Ecto neural progenitor cell (in vitro differentiated cells): ENCODE measurements around the gene SHC3.
A peak's percentile ranks its signal among the peaks of the same experiment; 100 is the strongest.
"Not testable (repeated sequence)": the region's sequence is repeated elsewhere in the genome, so short reads cannot be mapped to it uniquely, and the experiment has no call there.

ENCODE experiments used
- DNase-seq: peaks from one replicate; pipeline ENCODE4 v3.0.0-alpha.2; 2018; ENCODE audit warnings: low spot score

Gene SHC3, protein sequence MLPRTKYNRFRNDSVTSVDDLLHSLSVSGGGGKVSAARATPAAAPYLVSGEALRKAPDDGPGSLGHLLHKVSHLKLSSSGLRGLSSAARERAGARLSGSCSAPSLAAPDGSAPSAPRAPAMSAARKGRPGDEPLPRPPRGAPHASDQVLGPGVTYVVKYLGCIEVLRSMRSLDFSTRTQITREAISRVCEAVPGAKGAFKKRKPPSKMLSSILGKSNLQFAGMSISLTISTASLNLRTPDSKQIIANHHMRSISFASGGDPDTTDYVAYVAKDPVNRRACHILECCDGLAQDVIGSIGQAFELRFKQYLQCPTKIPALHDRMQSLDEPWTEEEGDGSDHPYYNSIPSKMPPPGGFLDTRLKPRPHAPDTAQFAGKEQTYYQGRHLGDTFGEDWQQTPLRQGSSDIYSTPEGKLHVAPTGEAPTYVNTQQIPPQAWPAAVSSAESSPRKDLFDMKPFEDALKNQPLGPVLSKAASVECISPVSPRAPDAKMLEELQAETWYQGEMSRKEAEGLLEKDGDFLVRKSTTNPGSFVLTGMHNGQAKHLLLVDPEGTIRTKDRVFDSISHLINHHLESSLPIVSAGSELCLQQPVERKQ

DNA sequence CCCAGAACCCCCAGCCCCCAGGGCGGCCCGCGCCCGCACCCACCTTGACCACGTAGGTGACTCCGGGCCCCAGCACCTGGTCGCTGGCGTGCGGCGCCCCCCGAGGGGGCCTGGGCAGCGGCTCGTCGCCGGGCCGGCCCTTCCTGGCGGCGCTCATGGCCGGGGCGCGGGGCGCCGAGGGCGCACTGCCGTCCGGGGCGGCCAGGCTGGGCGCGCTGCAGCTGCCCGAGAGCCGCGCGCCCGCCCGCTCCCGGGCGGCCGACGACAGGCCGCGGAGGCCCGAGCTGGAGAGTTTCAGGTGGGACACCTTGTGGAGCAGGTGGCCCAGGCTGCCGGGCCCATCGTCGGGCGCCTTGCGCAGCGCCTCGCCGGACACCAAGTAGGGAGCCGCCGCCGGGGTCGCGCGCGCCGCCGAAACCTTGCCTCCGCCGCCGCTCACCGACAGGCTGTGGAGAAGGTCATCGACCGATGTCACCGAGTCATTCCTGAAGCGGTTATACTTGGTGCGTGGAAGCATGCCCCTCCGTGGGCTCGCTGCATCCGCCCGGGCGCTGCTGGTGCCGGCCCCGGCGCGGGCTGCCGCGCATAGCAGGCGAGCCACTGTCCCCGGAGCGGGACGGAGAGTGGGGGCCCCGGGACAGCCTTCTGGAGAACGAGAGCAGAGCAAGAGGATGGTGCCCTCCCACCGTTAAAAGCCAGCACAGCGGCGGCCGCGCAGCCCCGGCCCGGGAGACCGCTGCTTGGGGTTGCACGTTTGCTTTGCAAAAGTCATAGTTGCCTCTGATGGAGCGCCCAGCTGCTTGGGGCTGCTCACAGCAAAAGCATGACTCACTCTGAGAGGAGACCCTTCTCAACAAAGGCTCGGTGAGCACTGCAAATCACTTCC, at the start of gene SHC3:
TSS of gene SHC3 (minus strand) at position 875 of the 886 bp plus-strand sequence. CDS start at position 517, 358 bp downstream.
- DNase-seq: peak; percentile 66

DNA sequence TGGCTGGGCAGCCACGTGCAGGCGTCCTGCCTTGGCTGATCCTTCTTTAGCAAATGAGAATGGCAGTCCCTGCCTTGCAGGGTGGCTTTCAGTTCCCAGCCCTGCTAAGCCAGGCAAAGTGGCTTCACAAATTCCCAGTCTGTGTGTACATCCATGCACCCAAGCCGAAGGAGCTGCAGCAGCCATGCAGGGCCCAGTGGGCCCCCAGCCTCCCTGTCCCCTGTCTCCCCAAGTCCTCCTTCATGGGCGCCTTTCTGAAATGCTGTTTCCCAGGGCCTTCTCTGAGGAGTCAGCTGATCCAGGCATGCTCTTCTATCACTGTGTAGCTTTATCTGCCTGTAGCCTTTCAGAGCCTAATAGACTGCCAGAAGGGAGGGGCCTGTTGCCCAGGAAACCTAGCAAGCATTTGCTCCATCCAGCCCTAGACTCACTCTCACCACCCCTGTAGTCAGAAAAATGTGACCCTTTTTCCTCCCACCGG, 47.4 kb upstream of the SHC3 start:
- DNase-seq: peak; percentile 89

- DNase-seq: no peak
Observed at GRCh38 chr9:89225587-89225986, 47.0 kb upstream of the SHC3 start.

DNA sequence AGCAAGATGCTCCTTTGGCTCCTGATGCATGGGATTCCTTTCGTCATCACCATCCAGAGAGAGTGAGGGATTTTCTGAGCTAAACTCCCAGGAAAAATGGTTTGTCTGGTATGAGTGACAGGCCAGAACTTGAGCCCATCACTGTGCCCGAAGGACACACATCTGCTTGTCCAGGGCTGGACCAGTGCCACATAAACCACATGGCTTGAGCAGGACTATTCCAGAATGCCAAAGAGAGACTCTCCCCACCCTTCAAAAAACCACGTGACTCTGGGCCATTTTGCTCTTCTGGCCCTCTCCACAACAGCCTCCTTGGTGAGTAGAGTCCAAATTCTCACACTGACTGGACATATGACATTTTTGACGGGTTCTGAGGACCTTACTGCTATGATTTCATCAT, 46.4 kb upstream of the SHC3 start:
- DNase-seq: no peak

- DNase-seq: no peak
Observed at GRCh38 chr9:89224633-89225032, 46.0 kb upstream of the SHC3 start.

- DNase-seq: no peak
Observed at GRCh38 chr9:89223396-89223977, 44.9 kb upstream of the SHC3 start.

DNA sequence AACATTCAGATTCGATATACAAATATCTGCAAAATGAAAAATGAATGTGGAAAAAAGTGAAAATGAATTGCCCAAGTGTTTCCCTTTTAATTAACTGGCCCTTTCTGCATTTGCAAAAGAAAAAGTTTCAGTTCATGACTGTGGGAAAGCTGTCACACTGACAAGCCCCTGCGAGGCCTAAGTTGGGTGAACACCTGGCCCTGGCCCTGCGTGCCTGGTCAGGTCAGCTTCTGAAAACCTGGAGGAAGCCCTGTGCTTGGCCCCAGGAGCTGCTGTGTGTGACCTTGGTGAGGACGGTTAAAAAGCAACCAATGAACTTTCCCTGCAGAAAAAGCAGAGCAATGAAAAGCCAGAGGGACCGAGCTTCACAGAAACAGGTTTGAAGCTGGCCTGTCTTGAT, 41.0 kb upstream of the SHC3 start:
- DNase-seq: no peak

DNA sequence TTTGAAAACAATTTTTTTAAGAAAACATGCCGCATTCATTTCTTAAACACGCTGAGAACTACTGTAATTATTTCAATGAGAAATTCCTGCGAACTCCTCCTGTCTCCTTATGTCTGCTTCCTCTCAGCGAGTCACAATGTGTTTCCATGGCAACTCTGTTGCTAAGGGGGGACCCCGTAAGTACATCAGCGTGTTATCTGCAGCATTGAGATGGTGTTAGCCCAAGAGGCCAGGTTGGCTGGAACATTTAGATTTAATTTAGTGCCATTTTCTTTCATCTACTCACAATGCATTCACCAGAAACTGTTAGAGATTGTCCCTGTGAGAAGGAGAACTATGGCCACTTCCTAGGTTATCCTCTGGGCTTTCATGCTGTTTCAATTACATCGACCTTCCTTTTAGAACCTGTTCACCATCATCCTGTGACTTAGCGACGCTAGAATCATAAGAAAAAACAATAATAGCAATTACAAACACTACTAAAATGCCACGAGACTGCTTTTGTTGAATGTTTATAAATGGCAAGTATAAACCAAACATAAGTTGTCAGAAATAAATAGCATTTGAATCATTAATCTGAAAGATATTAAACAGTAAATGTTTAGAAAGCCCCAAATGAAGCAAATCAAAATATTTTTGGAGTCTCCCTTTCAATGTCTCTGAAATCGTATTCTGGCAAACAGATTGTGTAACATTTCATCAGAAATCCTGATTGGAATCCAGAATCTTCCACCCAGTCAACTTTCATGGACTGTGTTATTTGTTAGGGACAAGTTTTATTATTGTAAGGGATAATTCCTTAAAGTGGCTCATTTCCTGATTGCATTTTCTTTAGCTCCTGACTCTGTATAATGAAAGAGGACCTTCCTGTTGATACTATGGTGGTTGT, 39.7 kb upstream of the SHC3 start:
- no peak for DNase-seq

DNA sequence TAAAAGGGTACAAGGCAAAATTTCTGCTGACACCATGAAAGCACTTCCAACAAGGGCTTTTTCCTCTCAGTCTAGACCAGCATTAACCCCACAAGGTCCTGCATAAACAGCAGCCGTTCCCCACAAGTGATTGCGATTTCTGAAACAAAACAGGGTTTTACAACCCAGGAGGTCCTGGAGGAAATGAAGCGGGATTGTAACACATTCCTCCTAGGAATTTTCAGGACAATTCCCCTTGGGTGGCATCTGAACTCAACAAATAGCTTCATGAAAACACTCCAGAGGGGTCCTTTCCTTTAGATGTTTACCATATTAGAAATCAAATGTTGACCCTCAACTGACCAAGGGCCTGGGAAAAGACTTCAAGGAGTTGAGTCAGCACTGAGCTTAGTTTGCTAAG, 36.7 kb upstream of the SHC3 start:
- DNase-seq: no peak

DNA sequence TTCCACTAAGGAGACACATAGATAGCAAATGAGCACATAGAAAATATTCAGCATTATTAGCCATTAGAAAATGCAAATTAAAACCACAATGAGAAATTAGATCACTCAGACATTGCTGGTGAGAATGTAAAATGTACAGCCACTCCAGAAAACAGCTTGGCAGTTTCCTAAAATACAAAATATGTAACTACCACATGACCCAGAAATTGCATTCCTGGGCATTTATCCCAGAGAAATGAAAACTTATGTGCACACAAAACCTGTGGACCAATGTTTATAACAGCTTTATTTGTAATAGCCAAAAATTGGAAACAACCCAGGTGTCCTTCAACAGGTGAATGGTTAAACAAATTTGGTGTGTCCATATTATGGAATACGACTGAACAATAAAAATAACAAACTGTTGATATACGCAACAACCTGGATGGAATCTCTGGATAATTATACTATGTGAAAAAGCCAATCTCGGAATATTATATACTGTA, 34.8 kb upstream of the SHC3 start:
- DNase-seq: no peak

DNA sequence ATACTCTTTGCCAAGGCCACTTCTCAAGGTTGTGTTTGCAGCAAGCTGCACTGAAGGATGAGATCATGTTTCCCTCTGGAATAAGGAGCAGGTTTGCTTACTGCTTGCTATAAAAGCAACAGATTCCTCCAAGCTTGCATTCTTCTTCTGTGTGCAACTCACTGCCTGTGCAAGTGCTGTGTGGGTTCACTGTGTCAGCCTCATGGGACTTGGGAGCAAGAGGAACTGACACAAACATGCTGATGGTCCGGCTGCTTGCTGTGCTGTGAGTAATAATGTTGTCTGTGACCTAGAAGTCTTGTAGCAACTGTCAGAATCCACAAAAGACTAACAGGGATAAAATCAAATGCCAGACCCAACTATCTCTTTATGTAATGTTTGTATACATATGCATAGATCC, 33.6 kb upstream of the SHC3 start:
- no peak for DNase-seq

DNA sequence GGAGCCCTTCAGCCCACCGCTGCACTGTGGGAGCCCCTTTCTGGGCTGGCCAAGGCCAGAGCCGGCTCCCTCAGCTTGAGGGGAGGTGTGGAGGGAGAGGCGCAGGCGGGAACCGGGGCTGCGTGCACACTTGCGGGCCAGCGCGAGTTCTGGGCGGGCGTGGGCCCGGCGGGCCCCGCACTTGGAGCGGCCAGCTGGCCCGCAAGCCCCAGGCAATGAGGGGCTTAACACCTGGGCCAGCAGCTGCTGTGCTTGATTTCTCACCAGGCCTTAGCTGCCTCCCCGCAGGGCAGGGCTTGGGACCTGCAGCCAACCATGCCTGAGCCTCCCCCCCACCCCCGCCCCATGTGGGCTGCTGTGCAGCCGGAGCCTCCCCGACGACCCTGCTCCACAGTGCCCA, 30.7 kb upstream of the SHC3 start:
- not testable (repeated sequence) for DNase-seq

DNA sequence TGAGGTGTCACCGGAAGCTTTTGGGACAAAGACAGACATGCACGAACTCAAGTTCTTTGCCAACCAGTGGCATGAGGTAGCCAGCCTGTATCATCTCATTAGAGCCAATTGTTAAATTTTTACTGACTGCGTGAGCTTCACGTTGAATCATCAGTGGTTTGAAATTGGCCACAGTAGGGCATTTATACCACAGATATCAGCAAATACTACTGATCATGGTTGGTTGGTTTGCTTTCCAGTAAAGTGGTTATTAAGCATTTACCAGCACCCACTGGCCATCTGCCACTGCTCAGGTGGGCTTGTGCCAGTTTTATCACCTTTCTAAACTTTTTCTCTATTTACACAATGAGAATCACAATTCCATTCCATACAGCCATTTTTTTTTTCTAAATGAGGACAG, 28.4 kb upstream of the SHC3 start:
- DNase-seq: no peak

- no peak for DNase-seq
Observed at GRCh38 chr9:89204801-89205200, 26.2 kb upstream of the SHC3 start.

DNA sequence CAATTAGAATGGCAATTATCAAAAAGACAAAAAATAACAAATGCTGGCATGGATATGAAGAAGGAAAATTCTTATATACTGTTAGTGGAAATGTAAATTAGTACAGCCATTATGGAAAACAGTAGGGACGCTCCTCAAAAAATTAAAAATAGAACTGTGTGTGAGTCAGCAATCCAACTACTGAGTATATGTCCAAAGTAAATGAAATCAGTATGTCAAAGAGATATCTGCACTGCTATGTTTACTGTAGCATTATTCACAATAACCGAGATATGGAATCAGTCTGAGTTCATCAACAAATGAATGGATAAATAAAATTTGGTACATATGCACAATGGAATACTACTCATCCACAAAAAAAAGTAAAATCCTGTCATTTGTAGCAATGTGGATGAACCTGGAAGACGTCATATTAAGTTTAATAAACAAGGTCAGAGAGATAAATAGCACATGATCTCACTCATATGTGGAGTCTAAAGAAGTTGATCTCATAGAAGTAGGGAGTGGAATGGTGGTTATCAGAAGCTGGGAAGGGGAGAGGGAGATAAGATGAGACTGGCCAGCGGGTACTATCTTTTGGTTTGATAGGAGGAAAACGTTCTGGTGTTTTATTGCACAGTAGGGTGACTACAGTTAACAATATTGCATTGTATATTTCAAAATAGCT, 16.6 kb upstream of the SHC3 start:
- DNase-seq: no peak

DNA sequence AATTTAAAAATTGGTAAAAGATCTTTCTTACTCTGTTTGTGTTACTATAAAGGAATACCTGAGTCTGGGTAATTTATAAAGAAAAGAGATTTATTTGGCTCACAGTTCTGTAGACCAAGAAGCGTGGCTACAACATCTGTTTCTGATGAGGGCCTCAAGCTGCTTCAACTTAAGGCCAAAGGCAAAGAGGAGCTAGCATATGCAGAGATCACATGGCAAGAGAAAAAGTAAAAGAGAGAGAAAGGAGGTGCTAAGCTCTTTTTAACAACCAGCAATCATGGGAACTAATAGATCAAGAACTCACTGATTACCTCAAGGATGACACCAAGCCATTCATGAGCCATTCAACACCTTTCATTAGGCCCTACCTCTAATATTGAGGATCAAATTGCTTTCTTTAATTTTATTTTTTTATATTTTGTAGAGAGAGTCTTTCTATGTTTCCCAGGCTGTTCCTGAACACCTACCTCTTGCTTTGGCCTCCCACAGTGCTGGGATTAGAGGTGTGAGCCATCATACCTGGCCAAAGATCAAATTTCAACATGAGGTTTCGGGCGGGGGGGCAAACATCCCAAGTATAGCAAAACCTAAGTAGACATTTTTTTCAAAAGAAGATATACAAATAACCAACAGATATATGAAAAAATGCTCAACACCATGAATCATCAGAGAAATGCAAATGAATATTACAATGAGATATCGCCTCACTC, 16.0 kb upstream of the SHC3 start:
- no peak for DNase-seq

DNA sequence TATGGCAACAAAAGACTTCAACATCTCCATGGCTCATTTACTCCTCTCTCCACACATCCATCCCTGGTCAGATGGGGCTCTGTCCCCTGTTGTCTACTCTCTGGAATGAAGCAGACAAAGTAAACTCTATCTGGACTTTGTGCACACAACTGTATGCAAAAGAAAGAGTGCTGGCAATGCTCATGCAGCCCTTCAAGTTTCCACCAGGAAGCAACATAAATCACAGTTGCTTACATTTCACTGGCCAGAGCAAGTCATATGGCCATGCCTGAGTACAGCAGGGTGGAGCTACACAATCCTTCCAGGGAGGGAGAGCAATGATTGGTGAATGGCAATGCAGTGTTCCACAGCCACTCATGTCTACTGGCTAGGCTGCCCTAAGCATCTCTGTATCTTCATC, 12.4 kb upstream of the SHC3 start:
- DNase-seq: no peak

DNA sequence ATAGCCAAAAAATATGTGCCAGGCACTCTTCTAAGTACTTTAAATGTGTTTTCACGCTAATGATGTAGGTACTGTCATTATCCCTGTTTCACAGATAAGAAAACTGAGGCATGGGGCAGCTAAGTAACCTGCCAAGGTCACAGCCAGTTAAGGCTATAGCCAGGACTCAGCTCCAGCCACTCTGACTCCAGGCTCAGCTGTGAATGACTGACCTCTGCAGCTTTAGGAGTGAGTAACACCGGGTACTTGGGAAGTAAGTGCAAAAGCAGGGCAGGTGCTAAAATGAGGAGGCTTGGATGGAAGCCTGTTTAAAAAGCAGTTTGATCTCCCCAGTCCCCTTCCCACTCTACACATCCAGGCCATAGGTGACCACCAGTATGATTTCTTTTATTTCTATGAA, 10.6 kb upstream of the SHC3 start:
- DNase-seq: no peak

DNA sequence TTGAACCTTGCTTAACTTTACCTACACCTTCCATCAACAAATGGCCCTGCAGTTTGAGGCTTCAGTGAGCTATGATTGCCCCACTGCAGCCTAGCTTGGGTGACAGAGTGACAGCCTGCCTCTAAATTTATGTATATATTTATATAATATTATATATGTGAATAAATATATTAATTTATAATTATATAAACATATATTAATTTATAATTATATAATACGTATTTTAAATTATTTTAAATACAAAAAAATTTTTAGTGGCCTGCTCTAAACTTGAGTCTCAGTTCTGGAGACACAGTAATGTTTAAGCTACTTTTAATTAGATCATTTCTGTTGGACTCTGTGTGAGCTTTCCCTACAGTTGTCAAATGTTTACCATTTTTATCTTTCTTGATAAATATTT, 9.3 kb upstream of the SHC3 start:
- DNase-seq: no peak

GRCh38 chr9:89187541-89187940, 8.9 kb upstream of the SHC3 start:
- no peak for DNase-seq
